ENCODE data around the gene HS3ST3B1. TPM values are rescaled to one million over a fixed set of nuclear protein-coding genes. Genes with fewer than 3 reads are reported as not detected.
A peak's percentile ranks its signal among the peaks of the same experiment; 100 is the strongest.

HS3ST3B1 gene
- total RNA-seq, 1 experiment from 2014 or later: 0.59 TPM

GRCh38 chr17:14289162-14289561 lies 11.7 kb upstream of the HS3ST3B1 start:
- in situ Hi-C loops (cut with HindIII; ENCODE audit: low pct_unique_long_range_greater_than_20kb, low sequenced_read_pairs): no loop called here
- TF ChIP-seq POLR2AphosphoS5 (IDR thresholded peaks at IDR 0.05; ENCODE audit: low read depth, low read length): no peak
- no peak for TF ChIP-seq TCF7L2 (IDR thresholded peaks at IDR 0.05; ENCODE audit: low read depth, low read length)
- TF ChIP-seq SIN3A (IDR thresholded peaks at IDR 0.05; ENCODE audit: borderline replicate concordance, insufficient read depth, low read depth, low read length): no peak
- ATAC-seq: no peak
- peaks cover 3% of the 10 kb centered on the region; the same call in 1 of the 2 replicates for H3K27me3 ChIP-seq (ENCODE audit: control insufficient read depth, insufficient read depth, low read length)
- H3K4me1 ChIP-seq (ENCODE audit: control insufficient read depth, insufficient read depth, low read length): no peaks in the 10 kb centered on the region
- no peak overlapping the region for H3K4me3 ChIP-seq (ENCODE audit: low read depth in 2 of 2, low read length in 2 of 2)
- ChIA-PET CTCF (no interaction called here), POLR2A (no interaction called here)
- H3K9me3 ChIP-seq (ENCODE audit: control insufficient read depth, insufficient read depth, low read depth, low read length): no peaks in the 10 kb centered on the region
- H3K27ac ChIP-seq (ENCODE audit: low read length): no peak overlapping the region
- DNase-seq (ENCODE audit: low read depth, low spot score): no peak
- intact Hi-C loops (cut with micrococcal nuclease; ENCODE audit: unreplicated experiment): no loop called here
- no TSS peak for BruUV-seq (replicated peaks)
- H3K36me3 ChIP-seq (ENCODE audit: control insufficient read depth, insufficient read depth, low read length): no peaks in the 10 kb centered on the region

GRCh38 chr17:14294876-14295275 lies 6.0 kb upstream of the HS3ST3B1 start:
- no peak for TF ChIP-seq SIN3A (IDR thresholded peaks at IDR 0.05; ENCODE audit: borderline replicate concordance, insufficient read depth, low read depth, low read length)
- 0 out of 2 replicates have a peak, but pooled peaks have one; percentile 18 for TF ChIP-seq CTCF (IDR thresholded peaks at IDR 0.05)
- CTCF ChIA-PET: no interaction called here

GRCh38 chr17:14295676-14296075 lies 5.2 kb upstream of the HS3ST3B1 start:
- H3K27ac ChIP-seq (ENCODE audit: low read length): no peak overlapping the region
- H3K4me1 ChIP-seq (ENCODE audit: control insufficient read depth, insufficient read depth, low read length): no peaks in the 10 kb centered on the region; the same call in 1 of the 2 replicates
- intact Hi-C loops (cut with micrococcal nuclease; ENCODE audit: unreplicated experiment): no loop called here
- H3K4me3 ChIP-seq (ENCODE audit: low read depth in 2 of 2, low read length in 2 of 2): no peak overlapping the region
- TF ChIP-seq TCF7L2 (IDR thresholded peaks at IDR 0.05; ENCODE audit: low read depth, low read length): no peak
- no peak for TF ChIP-seq SIN3A (IDR thresholded peaks at IDR 0.05; ENCODE audit: borderline replicate concordance, insufficient read depth, low read depth, low read length)
- no peak for TF ChIP-seq CTCF (IDR thresholded peaks at IDR 0.05)
- TF ChIP-seq, protein P1, sequence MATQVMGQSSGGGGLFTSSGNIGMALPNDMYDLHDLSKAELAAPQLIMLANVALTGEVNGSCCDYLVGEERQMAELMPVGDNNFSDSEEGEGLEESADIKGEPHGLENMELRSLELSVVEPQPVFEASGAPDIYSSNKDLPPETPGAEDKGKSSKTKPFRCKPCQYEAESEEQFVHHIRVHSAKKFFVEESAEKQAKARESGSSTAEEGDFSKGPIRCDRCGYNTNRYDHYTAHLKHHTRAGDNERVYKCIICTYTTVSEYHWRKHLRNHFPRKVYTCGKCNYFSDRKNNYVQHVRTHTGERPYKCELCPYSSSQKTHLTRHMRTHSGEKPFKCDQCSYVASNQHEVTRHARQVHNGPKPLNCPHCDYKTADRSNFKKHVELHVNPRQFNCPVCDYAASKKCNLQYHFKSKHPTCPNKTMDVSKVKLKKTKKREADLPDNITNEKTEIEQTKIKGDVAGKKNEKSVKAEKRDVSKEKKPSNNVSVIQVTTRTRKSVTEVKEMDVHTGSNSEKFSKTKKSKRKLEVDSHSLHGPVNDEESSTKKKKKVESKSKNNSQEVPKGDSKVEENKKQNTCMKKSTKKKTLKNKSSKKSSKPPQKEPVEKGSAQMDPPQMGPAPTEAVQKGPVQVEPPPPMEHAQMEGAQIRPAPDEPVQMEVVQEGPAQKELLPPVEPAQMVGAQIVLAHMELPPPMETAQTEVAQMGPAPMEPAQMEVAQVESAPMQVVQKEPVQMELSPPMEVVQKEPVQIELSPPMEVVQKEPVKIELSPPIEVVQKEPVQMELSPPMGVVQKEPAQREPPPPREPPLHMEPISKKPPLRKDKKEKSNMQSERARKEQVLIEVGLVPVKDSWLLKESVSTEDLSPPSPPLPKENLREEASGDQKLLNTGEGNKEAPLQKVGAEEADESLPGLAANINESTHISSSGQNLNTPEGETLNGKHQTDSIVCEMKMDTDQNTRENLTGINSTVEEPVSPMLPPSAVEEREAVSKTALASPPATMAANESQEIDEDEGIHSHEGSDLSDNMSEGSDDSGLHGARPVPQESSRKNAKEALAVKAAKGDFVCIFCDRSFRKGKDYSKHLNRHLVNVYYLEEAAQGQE (IDR thresholded peaks at IDR 0.05; ENCODE audit: insufficient read depth in 1 of 2, low read depth in 2 of 2, low read length in 1 of 2): no peak
- TF ChIP-seq POLR2AphosphoS5 (IDR thresholded peaks at IDR 0.05; ENCODE audit: low read depth, low read length): no peak
- ChIA-PET CTCF (no interaction called here), POLR2A (no interaction called here)
- H3K36me3 ChIP-seq (ENCODE audit: control insufficient read depth, insufficient read depth, low read length): no peaks in the 10 kb centered on the region
- H3K27me3 ChIP-seq (ENCODE audit: control insufficient read depth, insufficient read depth, low read length): peaks cover 19% of the 10 kb centered on the region
- DNase-seq (ENCODE audit: low read depth, low spot score): no peak
- no peaks in the 10 kb centered on the region for H3K9me3 ChIP-seq (ENCODE audit: control insufficient read depth, insufficient read depth, low read depth, low read length)
- in situ Hi-C loops (cut with HindIII; ENCODE audit: low pct_unique_long_range_greater_than_20kb, low sequenced_read_pairs): no loop called here
- ATAC-seq: no peak
- no TSS peak for BruUV-seq (replicated peaks)

More at GRCh38 chr17:14294876-14295275, 6.0 kb upstream of the HS3ST3B1 start:
- Histone ChIP-seq H3K27me3 (ENCODE audit: control insufficient read depth, insufficient read depth, low read length) (peaks cover 17% of the 10 kb centered on the region), H3K4me3 (ENCODE audit: low read depth in 2 of 2, low read length in 2 of 2) (no peak overlapping the region), H3K27ac (ENCODE audit: low read length) (no peak overlapping the region), H3K36me3 (ENCODE audit: control insufficient read depth, insufficient read depth, low read length) (no peaks in the 10 kb centered on the region), H3K4me1 (ENCODE audit: control insufficient read depth, insufficient read depth, low read length) (no peaks in the 10 kb centered on the region; the same call in 1 of the 2 replicates), H3K9me3 (ENCODE audit: control insufficient read depth, insufficient read depth, low read depth, low read length) (no peaks in the 10 kb centered on the region)
- POLR2A ChIA-PET: no interaction called here
- ATAC-seq (no peak), DNase-seq (ENCODE audit: low read depth, low spot score) (no peak)
- BruUV-seq (replicated peaks): no TSS peak
- intact Hi-C loops (cut with micrococcal nuclease; ENCODE audit: unreplicated experiment): no loop called here
- in situ Hi-C loops (cut with HindIII; ENCODE audit: low pct_unique_long_range_greater_than_20kb, low sequenced_read_pairs): no loop called here

Data from Panc1 (cell line).